ENCODE measurements around the gene OGFR. TPM values are rescaled to one million over a fixed set of nuclear protein-coding genes. Genes with fewer than 3 reads are reported as not detected.

Gene OGFR
- total RNA-seq, 1 experiment from 2014 or later = 57.4 TPM

DNA sequence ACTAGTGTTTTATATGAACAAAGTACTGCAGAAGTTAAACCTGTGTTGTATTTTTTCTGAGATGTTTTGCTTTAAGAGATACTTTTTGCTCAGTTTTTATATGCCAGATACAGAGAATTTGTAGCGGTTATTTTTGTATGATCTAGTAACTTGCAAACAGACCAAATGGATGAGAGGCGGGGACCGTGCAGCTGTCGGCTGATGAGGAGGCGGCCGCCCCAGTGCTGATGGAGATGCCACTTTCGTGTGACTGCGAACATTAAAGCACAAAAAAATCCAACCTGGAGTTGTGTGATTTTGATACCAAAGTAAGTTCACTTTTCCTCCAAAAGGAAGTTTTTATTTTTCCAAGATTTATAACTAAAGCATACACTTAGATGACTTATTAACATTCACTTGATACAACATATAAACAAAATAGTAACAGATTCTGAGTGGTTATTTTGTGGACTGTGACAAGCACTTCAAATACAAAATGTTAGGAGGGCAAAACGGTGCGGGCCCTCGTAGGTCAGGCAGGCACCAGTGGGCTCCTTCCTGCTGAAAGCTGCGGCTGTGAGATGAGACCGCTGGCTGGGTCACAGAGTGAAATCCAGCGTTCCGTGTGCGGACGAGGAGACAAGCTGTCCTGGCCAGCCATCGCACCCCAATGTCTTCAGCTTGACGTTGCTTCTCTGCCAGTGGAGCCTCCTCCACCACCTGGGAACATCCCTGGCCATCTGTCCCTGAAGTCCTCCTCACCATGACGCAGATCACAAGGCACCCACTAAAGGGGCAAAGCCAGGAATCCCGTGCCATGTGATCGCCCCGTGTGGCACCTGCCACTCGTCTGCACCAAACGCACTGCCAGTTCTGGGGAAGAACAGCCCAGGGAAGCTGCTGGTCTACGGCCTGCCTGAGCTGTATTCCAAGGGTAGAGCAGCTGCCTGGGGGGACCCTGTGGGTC lies 4.0 kb upstream of the OGFR start:
- peaks cover 14% of the 10 kb centered on the region for H4K20me1 ChIP-seq (ENCODE audit: insufficient read depth)
- ChIA-PET POLR2A (ENCODE audit: unreplicated experiment) (no interaction called here), CTCF (no interaction called here)
- no peaks in the 10 kb centered on the region for H3K9me3 ChIP-seq (ENCODE audit: insufficient read depth, low read depth)
- no peak overlapping the region for H2AFZ ChIP-seq
- BruUV-seq (replicated peaks) = no TSS peak
- H3K4me1 ChIP-seq (replicated peaks; ENCODE audit: insufficient read depth) = peaks cover 9% of the 10 kb centered on the region
- peaks cover 52% of the 10 kb centered on the region for H3F3A ChIP-seq (ENCODE audit: insufficient read depth, low read depth)
- intact Hi-C loops (cut with micrococcal nuclease; ENCODE audit: unreplicated experiment) = no loop called here
- H3K4me2 ChIP-seq = no peak overlapping the region
- H3K27me3 ChIP-seq (ENCODE audit: insufficient read depth, low read depth) = no peaks in the 10 kb centered on the region
- peaks cover 14% of the 10 kb centered on the region for H3K79me2 ChIP-seq (ENCODE audit: low read depth)
- H3K9me2 ChIP-seq (ENCODE audit: insufficient read depth) = no peaks in the 10 kb centered on the region
- DNase-seq = no peak
- TF ChIP-seq, protein P1, sequence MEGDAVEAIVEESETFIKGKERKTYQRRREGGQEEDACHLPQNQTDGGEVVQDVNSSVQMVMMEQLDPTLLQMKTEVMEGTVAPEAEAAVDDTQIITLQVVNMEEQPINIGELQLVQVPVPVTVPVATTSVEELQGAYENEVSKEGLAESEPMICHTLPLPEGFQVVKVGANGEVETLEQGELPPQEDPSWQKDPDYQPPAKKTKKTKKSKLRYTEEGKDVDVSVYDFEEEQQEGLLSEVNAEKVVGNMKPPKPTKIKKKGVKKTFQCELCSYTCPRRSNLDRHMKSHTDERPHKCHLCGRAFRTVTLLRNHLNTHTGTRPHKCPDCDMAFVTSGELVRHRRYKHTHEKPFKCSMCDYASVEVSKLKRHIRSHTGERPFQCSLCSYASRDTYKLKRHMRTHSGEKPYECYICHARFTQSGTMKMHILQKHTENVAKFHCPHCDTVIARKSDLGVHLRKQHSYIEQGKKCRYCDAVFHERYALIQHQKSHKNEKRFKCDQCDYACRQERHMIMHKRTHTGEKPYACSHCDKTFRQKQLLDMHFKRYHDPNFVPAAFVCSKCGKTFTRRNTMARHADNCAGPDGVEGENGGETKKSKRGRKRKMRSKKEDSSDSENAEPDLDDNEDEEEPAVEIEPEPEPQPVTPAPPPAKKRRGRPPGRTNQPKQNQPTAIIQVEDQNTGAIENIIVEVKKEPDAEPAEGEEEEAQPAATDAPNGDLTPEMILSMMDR (conservative IDR thresholded peaks at IDR 0.05) = no peak
- no peak for TF ChIP-seq EZH2 (IDR thresholded peaks at IDR 0.05; ENCODE audit: low read depth)
- H3K36me3 ChIP-seq (ENCODE audit: low read depth) = 0 out of 2 replicates have a peak, but pooled peaks cover 13% of the 10 kb centered on the region
- H3K27ac ChIP-seq = no peak overlapping the region
- no peak overlapping the region for H3K4me3 ChIP-seq

DNA sequence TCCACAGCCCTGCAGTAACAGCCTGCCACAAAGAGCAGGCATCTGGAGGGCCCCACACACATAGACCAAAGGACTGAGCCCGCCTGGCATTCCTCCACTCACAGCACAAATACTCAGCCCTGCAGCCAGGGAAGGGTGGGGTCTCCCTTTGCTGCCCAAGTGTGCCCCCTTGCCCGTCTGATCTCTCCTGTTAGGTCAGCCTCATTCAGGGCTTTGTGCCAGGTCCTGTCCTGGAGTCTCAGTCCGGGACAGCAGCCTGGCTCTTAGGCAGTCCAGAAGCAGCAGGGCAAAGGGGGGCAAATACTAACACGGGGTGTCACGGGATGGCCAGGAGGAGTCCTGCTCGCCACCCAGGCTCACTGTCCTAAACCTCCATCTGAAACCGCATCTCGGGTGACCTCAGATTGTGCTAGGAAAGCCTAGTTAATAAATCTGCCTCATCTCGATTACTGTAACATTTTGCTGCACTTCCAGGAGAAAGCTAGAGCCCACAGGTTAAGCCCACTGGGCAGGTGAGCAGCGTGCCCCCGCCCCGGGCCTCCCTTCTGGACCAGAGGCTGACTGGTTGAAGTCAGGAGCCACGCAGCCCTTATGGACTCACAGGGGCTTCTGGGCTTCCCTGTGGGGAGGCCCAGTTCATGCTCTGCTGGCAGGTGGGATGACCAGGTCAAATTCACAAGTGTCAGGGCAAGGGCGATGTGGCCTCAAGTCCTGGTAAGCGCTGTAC lies 3.2 kb upstream of the OGFR start:
- no TSS peak for BruUV-seq (replicated peaks)
- no peak for DNase-seq
- Histone ChIP-seq H3K27me3 (ENCODE audit: insufficient read depth, low read depth) (no peaks in the 10 kb centered on the region), H2AFZ (no peak overlapping the region), H3K4me1 (replicated peaks; ENCODE audit: insufficient read depth) (peaks cover 17% of the 10 kb centered on the region), H3K9me2 (ENCODE audit: insufficient read depth) (no peaks in the 10 kb centered on the region), H3F3A (ENCODE audit: insufficient read depth, low read depth) (peaks cover 49% of the 10 kb centered on the region), H3K79me2 (ENCODE audit: low read depth) (peaks cover 23% of the 10 kb centered on the region), H3K4me3 (no peak overlapping the region), H3K4me2 (no peak overlapping the region), H4K20me1 (ENCODE audit: insufficient read depth) (peaks cover 23% of the 10 kb centered on the region), H3K27ac (no peak overlapping the region), H3K9me3 (ENCODE audit: insufficient read depth, low read depth) (no peaks in the 10 kb centered on the region), H3K36me3 (ENCODE audit: low read depth) (0 out of 2 replicates have a peak, but pooled peaks cover 13% of the 10 kb centered on the region)
- ChIA-PET POLR2A (ENCODE audit: unreplicated experiment) (no interaction called here), CTCF (no interaction called here)
- intact Hi-C loops (cut with micrococcal nuclease; ENCODE audit: unreplicated experiment) = no loop called here
- TF ChIP-seq, protein P1 (conservative IDR thresholded peaks at IDR 0.05) = no peak
- TF ChIP-seq EZH2 (IDR thresholded peaks at IDR 0.05; ENCODE audit: low read depth) = no peak

DNA sequence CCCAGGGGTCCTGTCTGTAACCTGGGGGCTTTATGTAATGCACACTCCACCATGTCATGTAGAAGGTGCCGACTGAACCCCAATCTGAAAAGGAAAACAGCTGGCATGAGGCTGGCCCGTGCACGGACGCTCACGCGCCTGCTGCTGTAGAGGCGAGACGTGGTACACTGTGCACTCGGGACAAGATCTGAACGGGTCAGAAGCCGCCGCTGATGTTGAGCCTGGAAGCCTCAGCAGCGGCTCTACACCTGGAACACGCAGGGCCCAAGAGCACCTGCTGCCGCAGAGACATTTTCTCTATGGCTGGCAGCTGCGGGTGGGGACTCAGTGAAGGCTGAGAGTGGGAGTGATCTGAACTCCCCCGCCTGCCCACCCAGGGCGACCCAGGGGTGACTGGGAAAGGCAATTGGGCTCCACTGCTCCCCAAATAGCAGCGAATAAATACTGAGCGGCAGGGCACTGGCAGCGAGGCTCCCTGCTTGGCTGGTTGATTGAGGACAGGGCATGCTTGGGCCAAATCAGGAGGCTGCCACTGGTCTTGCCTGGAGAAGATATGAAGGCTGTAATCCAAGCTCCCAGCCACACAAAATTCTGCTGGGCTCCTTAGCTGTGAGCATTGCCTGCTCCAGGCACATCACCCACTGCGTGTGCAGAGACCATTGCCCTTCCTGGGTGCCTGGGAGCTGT lies 2.5 kb upstream of the OGFR start:
- Histone ChIP-seq H3K9me3 (ENCODE audit: insufficient read depth, low read depth) (no peaks in the 10 kb centered on the region), H2AFZ (no peak overlapping the region), H3K9me2 (ENCODE audit: insufficient read depth) (no peaks in the 10 kb centered on the region), H3K4me3 (no peak overlapping the region), H3K4me1 (replicated peaks; ENCODE audit: insufficient read depth) (peaks cover 19% of the 10 kb centered on the region), H3K27ac (no peak overlapping the region), H3K36me3 (ENCODE audit: low read depth) (0 out of 2 replicates have a peak, but pooled peaks cover 13% of the 10 kb centered on the region), H3K27me3 (ENCODE audit: insufficient read depth, low read depth) (no peaks in the 10 kb centered on the region), H4K20me1 (ENCODE audit: insufficient read depth) (peaks cover 28% of the 10 kb centered on the region), H3F3A (ENCODE audit: insufficient read depth, low read depth) (peaks cover 54% of the 10 kb centered on the region), H3K79me2 (ENCODE audit: low read depth) (peaks cover 26% of the 10 kb centered on the region), H3K4me2 (no peak overlapping the region)
- no peak for DNase-seq
- intact Hi-C loops (cut with micrococcal nuclease; ENCODE audit: unreplicated experiment) = no loop called here
- ChIA-PET POLR2A (ENCODE audit: unreplicated experiment) (no interaction called here), CTCF (interaction anchor here (0.6 kb wide), 1 partner anchor 98 kb away, joined by 7 read pairs; no protein-coding TSS in a partner anchor)
- no TSS peak for BruUV-seq (replicated peaks)
- TF ChIP-seq EZH2 (IDR thresholded peaks at IDR 0.05; ENCODE audit: low read depth) = no peak
- TF ChIP-seq, protein P1 (conservative IDR thresholded peaks at IDR 0.05) = no peak
